Measurements from ENCODE around the gene BCL7A. TPM values are rescaled to one million over a fixed set of nuclear protein-coding genes. Genes with fewer than 3 reads are reported as not detected.

BCL7A gene
- total RNA-seq, 1 experiment from 2014 or later: 18.2 TPM

GRCh38 chr12:122081083-122081696 lies 59.5 kb downstream of the BCL7A start:
- Mint-ChIP-seq H3K27ac (no peak overlapping the region), H3K4me3 (peak overlapping the region; percentile 29 to 92), H3K9me3 (no peaks in the 10 kb centered on the region), H3K27me3 (ENCODE audit: low read depth) (peaks cover 31% of the 10 kb centered on the region), H3K4me1 (peaks cover 27 to 29% of the 10 kb centered on the region in 2 experiments), H3K36me3 (ENCODE audit: insufficient read depth in 1 of 3, low read depth in 3 of 3) (peaks cover 6 to 16% (median 12%) of the 10 kb centered on the region in 3 experiments; a peak in 6 of 7 replicates)
- Histone ChIP-seq H4K5ac (ENCODE audit: insufficient read length, low read depth, low read length) (no peak overlapping the region), H2BK15ac (ENCODE audit: low read depth, low read length) (no peak overlapping the region), H3K4ac (ENCODE audit: low read depth, low read length) (no peak overlapping the region), H3K9me3 (ENCODE audit: control insufficient read depth, low read depth, low read length) (no peaks in the 10 kb centered on the region), H3K23ac (ENCODE audit: insufficient read length, low read depth, low read length) (no peak overlapping the region), H3K56ac (ENCODE audit: insufficient read length, low read depth, low read length) (no peak overlapping the region), H3T11ph (ENCODE audit: low read length) (no peak overlapping the region), H3K9ac (ENCODE audit: extremely low read depth, insufficient read length, low read length) (no peak overlapping the region), H3K23me2 (ENCODE audit: insufficient read length, low read depth, low read length, poor library complexity, severe bottlenecking) (peaks cover 17% of the 10 kb centered on the region), H4K91ac (ENCODE audit: insufficient read length, low read depth, low read length) (no peak overlapping the region), H4K20me1 (ENCODE audit: control insufficient read depth, insufficient read depth, insufficient read length) (no peaks in the 10 kb centered on the region), H4K8ac (replicated peaks; ENCODE audit: insufficient read length, low read depth, low read length) (no peak overlapping the region), H3K4me1 (ENCODE audit: insufficient read depth, low read length) (no peaks in the 10 kb centered on the region), H3K79me1 (ENCODE audit: insufficient read depth, low read depth, low read length, poor library complexity, severe bottlenecking) (no peaks in the 10 kb centered on the region), H2BK120ac (ENCODE audit: low read depth, low read length, poor library complexity, severe bottlenecking) (no peak overlapping the region), H3K14ac (ENCODE audit: insufficient read depth, low read length) (no peak overlapping the region), H3K18ac (ENCODE audit: insufficient read length, low read depth, low read length) (no peak overlapping the region), H3K27me3 (ENCODE audit: insufficient read depth, low read length) (no peaks in the 10 kb centered on the region; the same call in 1 of the 2 replicates), H2BK5ac (ENCODE audit: insufficient read length, low read length) (no peak overlapping the region), H2BK12ac (ENCODE audit: insufficient read length, low read depth, low read length) (no peak overlapping the region), H2AK5ac (ENCODE audit: insufficient read length, low read length) (no peak overlapping the region), H2AFZ (ENCODE audit: low read length) (no peak overlapping the region), H3K4me2 (ENCODE audit: insufficient read depth, insufficient read length, low read length) (no peak overlapping the region), H3K27ac (ENCODE audit: insufficient read length, low read depth, low read length) (no peak overlapping the region), H2BK20ac (ENCODE audit: low read depth, low read length, poor library complexity, severe bottlenecking) (no peak overlapping the region), H3K79me2 (ENCODE audit: insufficient read depth, low read length) (peaks cover 5% of the 10 kb centered on the region; the same call in 1 of the 2 replicates)
- WGBS (ENCODE audit: extremely low coverage, insufficient read length, low lambda C conversion rate): no CpG with 5 or more reads among the region's 9 CpGs
- no peak for TF ChIP-seq CTCF (conservative IDR thresholded peaks at IDR 0.05)
- no peak for DNase-seq

All from H9 (cell line).